ENCODE results near the gene PLIN3.
"Not testable (repeated sequence)": the region's sequence is repeated elsewhere in the genome, so short reads cannot be mapped to it uniquely, and the experiment has no call there.

- not testable (repeated sequence) for TF ChIP-seq CTCF (IDR thresholded peaks at IDR 0.05; ENCODE audit: low read depth, low read length, poor library complexity, severe bottlenecking); EZH2phosphoT487 (IDR thresholded peaks at IDR 0.05; ENCODE audit: borderline replicate concordance, low read length)
These were observed 20.3 kb upstream of the PLIN3 start for GRCh38 chr19:4887803-4888202.
